IMR-90 (cell line): ENCODE measurements around the gene MAP3K13. TPM values are rescaled to one million over a fixed set of nuclear protein-coding genes. Genes with fewer than 3 reads are reported as not detected.

ENCODE experiments used
- ATAC-seq: fragments of 200-7000 bp; cut with Tn5 transposase; 2 replicates; pipeline ENCODE4 v1.9.1; 2020; ENCODE audit warnings: low read depth, mild to moderate bottlenecking, moderate library complexity
- BruUV-seq: library from RNA; stranded (reverse); fragments of 400-500 nt; replicated peaks from 2 replicates; lab custom pipeline; 2021; lab: Mats Ljungman, UMichigan
- CTCF ChIA-PET: fragments of 300-600 bp; formaldehyde crosslinking; extraction: SDS; loops from one replicate; lab custom pipeline; 2021; ENCODE audit warnings: antibody characterized with exemption; lab: Yijun Ruan, JAX
- POLR2A ChIA-PET: fragments of 300-600 bp; sonication (Branson Sonifier 250); formaldehyde crosslinking; loops from one replicate; lab custom pipeline; 2022; ENCODE audit warnings: antibody characterized with exemption; ENCODE audit not compliant: unreplicated experiment; lab: Charles Lee
- DNase-seq: peaks from one replicate; pipeline ENCODE4 v3.0.0; 2013
- H2AFZ ChIP-seq: replicated peaks from 2 replicates; pipeline ENCODE3; 2013; ENCODE audit warnings: low read length, mild to moderate bottlenecking; ENCODE audit not compliant: poor library complexity
- H2AK5ac ChIP-seq: 2 replicates; pipeline ENCODE4 v1.6.1; 2013; ENCODE audit warnings: low read depth, low read length, inconsistent platforms
- H2AK9ac ChIP-seq: replicated peaks from 2 replicates; pipeline ENCODE3; 2013; ENCODE audit warnings: mild to moderate bottlenecking, low read depth, low read length, moderate library complexity; ENCODE audit not compliant: poor library complexity
- H2BK120ac ChIP-seq: 2 replicates; pipeline ENCODE4 v1.6.1; 2013; ENCODE audit warnings: low read depth, low read length, inconsistent platforms
- H2BK15ac ChIP-seq: 3 replicates; pipeline ENCODE4 v1.6.1; 2013; ENCODE audit warnings: low read depth, low read length, inconsistent platforms
- H2BK20ac ChIP-seq: 2 replicates; pipeline ENCODE4 v1.6.1; 2013; ENCODE audit warnings: low read depth, mild to moderate bottlenecking, inconsistent platforms, low read length, moderate library complexity
- H2BK5ac ChIP-seq: 2 replicates; pipeline ENCODE4 v1.6.1; 2013; ENCODE audit warnings: mild to moderate bottlenecking, low read depth, low read length, inconsistent platforms; ENCODE audit not compliant: poor library complexity, severe bottlenecking
- H3K14ac ChIP-seq: replicated peaks from 2 replicates; pipeline ENCODE4 v1.6.1; 2013; ENCODE audit warnings: low read depth, low read length, inconsistent platforms
- H3K18ac ChIP-seq: 2 replicates; pipeline ENCODE4 v1.6.1; 2013; ENCODE audit warnings: low read depth, low read length, control low read depth
- H3K23ac ChIP-seq: 2 replicates; pipeline ENCODE4 v1.6.1; 2013; ENCODE audit warnings: low read depth, low read length, inconsistent platforms
- H3K27ac ChIP-seq: 2 replicates; pipeline ENCODE4 v1.5.1; 2013; ENCODE audit warnings: mild to moderate bottlenecking, control low read depth, low read length; ENCODE audit not compliant: insufficient read depth
- H3K27me3 ChIP-seq: 2 replicates; pipeline ENCODE4 v1.6.1; 2013; ENCODE audit warnings: low read length; ENCODE audit not compliant: control insufficient read depth, insufficient read depth
- H3K36me3 ChIP-seq: 2 replicates; pipeline ENCODE4 v1.6.1; 2013; ENCODE audit warnings: low read length, mixed read lengths; ENCODE audit not compliant: control insufficient read depth, insufficient read depth
- H3K4ac ChIP-seq: 2 replicates; pipeline ENCODE4 v1.6.1; 2013; ENCODE audit warnings: low read depth, low read length, inconsistent platforms
- H3K4me1 ChIP-seq: 2 replicates; pipeline ENCODE4 v1.6.1; 2013; ENCODE audit warnings: low read length, mixed read lengths; ENCODE audit not compliant: control insufficient read depth, insufficient read depth
- H3K4me2 ChIP-seq: 2 replicates; pipeline ENCODE4 v1.6.1; 2013; ENCODE audit warnings: low read depth, mild to moderate bottlenecking, control low read depth, low read length, moderate library complexity
- H3K4me3 ChIP-seq: 2 replicates; pipeline ENCODE4 v1.5.1; 2013; ENCODE audit warnings: low read depth, mild to moderate bottlenecking, control low read depth, low read length, moderate library complexity; ENCODE audit not compliant: insufficient read depth
- H3K56ac ChIP-seq: 2 replicates; pipeline ENCODE4 v1.6.1; 2013; ENCODE audit warnings: low read length, inconsistent platforms; ENCODE audit not compliant: insufficient read depth; ENCODE audit errors: extremely low read depth
- H3K79me1 ChIP-seq, 2 experiments: 2 replicates each; pipeline ENCODE4 v1.6.1; 2013; ENCODE audit warnings: low read length in 2 of 2, inconsistent platforms in 1 of 2, low read depth in 1 of 2
- H3K9ac ChIP-seq: 2 replicates; pipeline ENCODE4 v1.6.1; 2013; ENCODE audit warnings: low read depth, low read length, control low read depth
- H3K9me1 ChIP-seq: 2 replicates; pipeline ENCODE4 v1.6.1; 2013; ENCODE audit warnings: low read length, inconsistent platforms; ENCODE audit not compliant: insufficient read depth
- H3K9me3 ChIP-seq: 2 replicates; pipeline ENCODE4 v1.6.1; 2013; ENCODE audit warnings: low read length; ENCODE audit not compliant: control insufficient read depth, insufficient read depth
- H4K20me1 ChIP-seq: 2 replicates; pipeline ENCODE4 v1.6.1; 2013; ENCODE audit warnings: low read length, inconsistent platforms; ENCODE audit not compliant: insufficient read depth
- H4K5ac ChIP-seq: 2 replicates; pipeline ENCODE4 v1.6.1; 2013; ENCODE audit warnings: mild to moderate bottlenecking, low read depth, low read length, control low read depth
- H4K8ac ChIP-seq, 2 experiments: 2 replicates each; pipeline ENCODE4 v1.6.1; 2013; ENCODE audit warnings: low read depth in 2 of 2, low read length in 2 of 2, control low read depth in 1 of 2, inconsistent platforms in 1 of 2
- H4K91ac ChIP-seq: 2 replicates; pipeline ENCODE4 v1.6.1; 2013; ENCODE audit warnings: low read depth, low read length, inconsistent platforms; ENCODE audit not compliant: insufficient read depth
- CEBPB ChIP-seq: IDR thresholded peaks from 2 replicates; pipeline ENCODE4 v1.6.1; 2012; ENCODE audit warnings: low read depth, low read length, improper control_type of control experiment
- MAFK ChIP-seq: IDR thresholded peaks from 2 replicates; pipeline ENCODE4 v1.6.1; 2012; ENCODE audit warnings: low read depth, low read length, improper control_type of control experiment
- MXI1 ChIP-seq: IDR thresholded peaks from 2 replicates; pipeline ENCODE4 v1.6.1; 2012; ENCODE audit warnings: low read depth, mild to moderate bottlenecking, low read length, moderate library complexity, borderline replicate concordance
- POLR2A ChIP-seq: IDR thresholded peaks from 2 replicates; pipeline ENCODE4 v1.6.1; 2012; ENCODE audit warnings: mild to moderate bottlenecking, low read depth, low read length
- SMC3 ChIP-seq: fragments of 150-350 bp; IDR thresholded peaks from 2 replicates; pipeline ENCODE4 v1.6.1; 2016; ENCODE audit warnings: low read depth, mild to moderate bottlenecking, antibody characterized with exemption, low read length, moderate library complexity
- WGBS, 2 experiments: methylation state at CpG; one replicate each; pipeline versions ENCODE4 v1.1.5 to v1.1.7; 2013; ENCODE audit warnings: missing lambda C conversion rate in 2 of 2; ENCODE audit not compliant: insufficient read length in 1 of 2; ENCODE audit errors: extremely low coverage in 2 of 2; 5-methylcytosine and 5-hydroxymethylcytosine counted together
- dilution Hi-C: fragments of 300-500 bp; cut with HindIII; formaldehyde crosslinking; loops from one replicate; pipeline ENCODE4 v1.14.3; 2018; ENCODE audit warnings: low sequenced_read_pairs; ENCODE audit not compliant: unreplicated experiment
- in situ Hi-C: fragments of 300-500 bp; cut with MboI; formaldehyde crosslinking; loops from 3 replicates; pipeline ENCODE4 v1.14.3; 2019; ENCODE audit warnings: low sequenced_read_pairs, inconsistent platforms, mixed read lengths
- intact Hi-C: fragments of 100-400 bp; cut with micrococcal nuclease; formaldehyde crosslinking; loops from 2 replicates; pipeline ENCODE4 v1.10.0; 2022
- polyA plus RNA-seq, 3 experiments: library from polyadenylated mRNA; depleted of rRNA; stranded (reverse); fragments of >200 nt; gene quantifications; 2 replicates each; pipeline ENCODE4 v1.2.3, GENCODE V29; 2012; ENCODE audit warnings: low replicate concordance in 1 of 3
- total RNA-seq: library from RNA; depleted of rRNA; stranded (reverse); fragments of >200 nt; gene quantifications from 2 replicates; pipeline ENCODE4 v1.2.3, GENCODE V29; 2012
- TF ChIP-seq, protein P1 (sequence below): fragments of 150-350 bp; IDR thresholded peaks from 2 replicates; pipeline ENCODE4 v1.6.1; 2017; ENCODE audit warnings: mild to moderate bottlenecking, antibody characterized with exemption, low read length, low read depth
- TF ChIP-seq, protein P2 (sequence below): conservative IDR thresholded peaks from 2 replicates; pipeline ENCODE4 v1.5.1; 2012; ENCODE audit warnings: mild to moderate bottlenecking, low read depth, low read length, improper control_type of control experiment

MAP3K13 gene
- total and polyA plus RNA-seq, 2 of the 4 experiments (the other 2 are of a cell fraction), result 9.9 to 17.6 TPM

DNA sequence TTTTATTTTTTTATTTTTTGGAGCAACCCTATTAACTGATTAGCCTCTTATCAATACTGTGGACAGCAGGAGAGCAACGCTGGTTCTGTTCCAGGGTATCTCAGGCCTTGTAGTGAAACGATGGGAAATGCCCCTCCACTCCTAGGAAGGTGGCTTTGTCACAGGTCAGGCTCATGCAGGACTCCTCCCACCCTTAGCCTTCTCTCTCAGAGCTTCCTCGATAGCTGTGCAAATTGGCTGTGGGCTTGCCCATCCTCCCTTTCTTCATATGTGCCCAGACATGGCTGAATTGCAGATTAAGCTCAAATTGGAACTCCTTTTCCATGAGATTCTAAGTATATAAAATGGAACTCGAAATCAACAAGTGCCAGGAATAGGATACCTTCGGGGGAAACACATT is 97.4 kb downstream of the MAP3K13 start:
- no TSS peak for BruUV-seq
- no peak overlapping the region for H3K4me2 ChIP-seq
- no peak overlapping the region for H2BK20ac ChIP-seq
- dilution Hi-C loops, result no loop called here
- ATAC-seq (no peak), DNase-seq (no peak)
- intact Hi-C loops, result no loop called here
- H3K9me1 ChIP-seq, result no peaks in the 10 kb centered on the region; the same call in 1 of the 2 replicates
- no peaks in the 10 kb centered on the region for H3K9me3 ChIP-seq
- H4K5ac ChIP-seq, result no peak overlapping the region
- H3K56ac ChIP-seq, result no peak overlapping the region
- H3K4me1 ChIP-seq, result no peaks in the 10 kb centered on the region
- H3K23ac ChIP-seq, result no peak overlapping the region
- no peaks in the 10 kb centered on the region for H3K27me3 ChIP-seq
- WGBS, 2 experiments, result no CpG with 5 or more reads among the region's 5 CpGs
- H3K9ac ChIP-seq, result no peak overlapping the region
- H3K36me3 ChIP-seq, result peaks cover 1% of the 10 kb centered on the region; the same call in 1 of the 2 replicates
- ChIA-PET POLR2A (no interaction called here), CTCF (interaction anchor here (0.6 to 2.5 kb wide), 7 partner anchors 9 to 115 kb away, joined by 3 to 10 read pairs (median 3); no protein-coding TSS in a partner anchor)
- H3K14ac ChIP-seq, result no peak overlapping the region
- in situ Hi-C loops, result no loop called here
- H3K18ac ChIP-seq, result no peak overlapping the region
- H3K4ac ChIP-seq, result no peak overlapping the region
- no peak overlapping the region for H2AK9ac ChIP-seq
- H3K79me1 ChIP-seq, result no peaks in the 10 kb centered on the region
- no peak overlapping the region for H2BK5ac ChIP-seq
- H3K27ac ChIP-seq, result no peak overlapping the region
- no peak overlapping the region for H2AFZ ChIP-seq
- no peak for TF ChIP-seq SMC3
- TF ChIP-seq POLR2A, result no peak
- TF ChIP-seq, protein P1, sequence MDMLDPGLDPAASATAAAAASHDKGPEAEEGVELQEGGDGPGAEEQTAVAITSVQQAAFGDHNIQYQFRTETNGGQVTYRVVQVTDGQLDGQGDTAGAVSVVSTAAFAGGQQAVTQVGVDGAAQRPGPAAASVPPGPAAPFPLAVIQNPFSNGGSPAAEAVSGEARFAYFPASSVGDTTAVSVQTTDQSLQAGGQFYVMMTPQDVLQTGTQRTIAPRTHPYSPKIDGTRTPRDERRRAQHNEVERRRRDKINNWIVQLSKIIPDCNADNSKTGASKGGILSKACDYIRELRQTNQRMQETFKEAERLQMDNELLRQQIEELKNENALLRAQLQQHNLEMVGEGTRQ, result no peak
- TF ChIP-seq MXI1, result no peak
- TF ChIP-seq CEBPB, result no peak
- TF ChIP-seq MAFK, result no peak
- TF ChIP-seq, protein P2, sequence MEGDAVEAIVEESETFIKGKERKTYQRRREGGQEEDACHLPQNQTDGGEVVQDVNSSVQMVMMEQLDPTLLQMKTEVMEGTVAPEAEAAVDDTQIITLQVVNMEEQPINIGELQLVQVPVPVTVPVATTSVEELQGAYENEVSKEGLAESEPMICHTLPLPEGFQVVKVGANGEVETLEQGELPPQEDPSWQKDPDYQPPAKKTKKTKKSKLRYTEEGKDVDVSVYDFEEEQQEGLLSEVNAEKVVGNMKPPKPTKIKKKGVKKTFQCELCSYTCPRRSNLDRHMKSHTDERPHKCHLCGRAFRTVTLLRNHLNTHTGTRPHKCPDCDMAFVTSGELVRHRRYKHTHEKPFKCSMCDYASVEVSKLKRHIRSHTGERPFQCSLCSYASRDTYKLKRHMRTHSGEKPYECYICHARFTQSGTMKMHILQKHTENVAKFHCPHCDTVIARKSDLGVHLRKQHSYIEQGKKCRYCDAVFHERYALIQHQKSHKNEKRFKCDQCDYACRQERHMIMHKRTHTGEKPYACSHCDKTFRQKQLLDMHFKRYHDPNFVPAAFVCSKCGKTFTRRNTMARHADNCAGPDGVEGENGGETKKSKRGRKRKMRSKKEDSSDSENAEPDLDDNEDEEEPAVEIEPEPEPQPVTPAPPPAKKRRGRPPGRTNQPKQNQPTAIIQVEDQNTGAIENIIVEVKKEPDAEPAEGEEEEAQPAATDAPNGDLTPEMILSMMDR, result no peak
- no peak overlapping the region for H2AK5ac ChIP-seq
- H4K91ac ChIP-seq, result no peak overlapping the region
- no peaks in the 10 kb centered on the region for H4K20me1 ChIP-seq
- H4K8ac ChIP-seq, result no peak overlapping the region
- H2BK120ac ChIP-seq, result no peak overlapping the region
- no peak overlapping the region for H3K4me3 ChIP-seq
- H2BK15ac ChIP-seq, result no peak overlapping the region
